Stimulated activated CD8-positive, alpha-beta memory T cell treated with anti-CD3 and anti-CD28 coated beads, Interleukin-2, amount 100 ng/mL, for 48 hours (primary cell): ENCODE data around the gene UBASH3B.
A peak's percentile ranks its signal among the peaks of the same experiment; 100 is the strongest.

Experiments
- DNase-seq, 2 donors: peaks; one replicate each; pipeline ENCODE4 v3.0.0-alpha.2; 2020; ENCODE audit warnings: low read depth in 2 of 2

UBASH3B gene

DNA sequence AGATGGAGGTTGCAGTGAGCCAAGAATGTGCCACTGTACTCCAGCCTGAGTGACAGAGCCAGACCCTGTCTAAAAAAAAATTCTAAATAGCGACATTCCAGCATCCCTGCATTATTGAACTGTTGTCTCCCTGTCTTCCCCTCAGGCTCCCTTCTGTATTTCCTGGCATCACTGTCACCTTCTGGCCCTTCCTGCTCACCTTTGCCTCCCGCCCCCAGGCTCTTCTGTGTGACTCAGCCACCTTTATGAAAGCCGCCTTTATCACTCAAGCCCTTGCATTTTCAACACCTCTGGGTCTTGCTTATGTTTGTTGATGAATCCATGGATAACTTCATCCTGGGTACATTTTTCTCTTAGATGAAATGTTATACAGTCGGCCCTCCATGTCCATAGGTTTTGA, 21.1 kb downstream of the UBASH3B start:
- no peak for DNase-seq

DNA sequence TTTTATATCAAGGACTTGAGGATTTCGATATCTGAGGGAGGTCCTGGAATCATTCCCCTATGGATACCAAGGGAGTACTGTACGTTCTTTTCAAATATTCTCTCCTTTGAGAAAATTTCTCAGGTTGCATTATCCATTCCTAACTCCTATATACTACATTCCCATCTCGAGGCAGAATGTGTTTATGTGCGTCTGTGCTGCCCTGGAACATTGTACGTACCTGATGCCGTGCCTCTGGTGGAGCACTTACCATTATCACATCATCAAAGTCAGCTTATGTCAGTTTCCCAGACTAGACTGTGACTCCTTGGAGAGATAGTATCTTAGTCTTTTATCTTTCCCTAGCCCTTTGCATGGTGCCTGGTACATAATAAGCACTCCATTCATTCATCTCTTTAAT, 21.7 kb downstream of the UBASH3B start:
- no peak for DNase-seq

- no peak for DNase-seq
These were observed 22.9 kb downstream of the UBASH3B start for GRCh38 chr11:122678406-122678805.

GRCh38 chr11:122679466-122679865, 23.9 kb downstream of the UBASH3B start:
- no peak for DNase-seq

DNA sequence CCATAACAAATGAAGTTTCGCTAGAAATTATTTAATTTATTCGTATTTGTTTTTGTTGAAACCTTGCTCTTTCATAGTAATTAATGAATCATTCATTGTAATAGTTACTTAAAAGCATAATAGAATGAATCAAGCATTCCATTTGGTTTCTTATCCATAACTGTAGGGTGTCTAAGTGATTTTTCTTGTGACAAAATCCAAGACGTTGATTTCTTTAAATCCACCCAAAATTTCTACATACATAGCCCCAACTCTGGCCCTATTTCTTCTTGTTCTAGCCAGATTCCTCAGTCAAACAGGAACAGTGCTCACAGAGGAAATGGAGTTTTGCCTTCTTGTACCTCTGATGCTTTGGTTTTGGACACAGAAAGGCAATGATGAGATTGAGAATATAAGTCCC, 25.5 kb downstream of the UBASH3B start:
- no peak for DNase-seq

- no peak for DNase-seq
These were observed 26.2 kb downstream of the UBASH3B start for GRCh38 chr11:122681735-122682134.

DNA sequence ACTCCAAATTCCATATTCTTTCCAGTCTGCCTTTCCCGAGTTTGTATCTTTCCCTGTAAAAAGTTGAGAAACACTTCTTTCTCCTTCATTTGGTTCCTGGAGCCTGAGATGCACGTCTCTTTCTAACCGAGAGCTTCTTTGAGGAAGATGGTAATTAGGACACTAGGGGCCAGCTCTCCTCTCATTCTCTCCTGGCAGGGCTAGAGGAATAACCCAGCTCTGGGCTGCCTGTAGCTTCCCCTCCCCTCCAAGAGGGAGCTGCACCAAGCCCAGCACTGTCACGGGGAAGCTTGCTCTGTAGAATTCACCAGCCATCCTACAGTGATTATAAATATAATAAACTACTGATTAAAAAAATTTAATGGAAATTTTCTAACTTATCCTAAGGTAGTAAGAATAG, 26.9 kb downstream of the UBASH3B start:
- no peak for DNase-seq

DNA sequence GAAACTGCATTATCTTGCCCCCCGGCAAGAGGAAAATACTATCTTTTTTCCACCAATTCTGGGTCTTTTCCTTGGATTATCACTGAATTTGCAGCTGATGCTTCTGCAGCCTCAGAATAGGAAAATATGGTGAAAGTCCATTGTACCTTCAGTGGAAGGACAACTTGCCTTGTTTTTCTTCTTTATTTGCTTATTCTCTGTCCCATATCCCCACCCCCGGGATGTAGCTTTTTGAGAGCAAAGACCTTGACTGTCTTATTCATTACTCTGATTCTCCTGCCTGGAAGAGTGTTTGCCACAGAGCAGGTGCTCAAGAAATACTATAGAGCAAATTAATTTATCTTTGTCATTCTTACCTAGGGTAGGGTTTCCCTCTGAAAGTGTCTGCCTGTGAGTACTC, 29.5 kb downstream of the UBASH3B start:
- no peak for DNase-seq

- no peak for DNase-seq
These were observed 30.6 kb downstream of the UBASH3B start for GRCh38 chr11:122686111-122686510.

DNA sequence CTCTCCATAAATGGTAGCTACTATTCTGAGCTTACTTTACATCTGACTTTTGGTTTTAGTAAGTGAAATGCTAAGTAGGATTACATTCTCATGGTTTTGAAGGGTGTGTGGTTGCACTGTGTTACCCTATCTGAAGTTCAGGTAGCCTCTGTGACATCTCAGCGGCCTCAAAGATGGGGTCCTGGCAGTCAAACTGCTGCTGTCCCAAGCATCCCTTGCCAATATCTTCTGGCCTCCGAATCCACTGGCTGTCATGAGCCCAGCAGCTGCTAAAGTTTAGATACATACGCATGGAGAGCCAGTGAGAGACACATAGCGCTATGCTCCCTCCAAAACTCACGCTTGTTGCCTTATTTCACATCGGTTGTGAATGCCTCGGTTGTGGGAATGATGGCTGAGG, 34.9 kb downstream of the UBASH3B start:
- no peak for DNase-seq

- DNase-seq = no peak
These were observed 35.5 kb downstream of the UBASH3B start for GRCh38 chr11:122690801-122691548.

DNA sequence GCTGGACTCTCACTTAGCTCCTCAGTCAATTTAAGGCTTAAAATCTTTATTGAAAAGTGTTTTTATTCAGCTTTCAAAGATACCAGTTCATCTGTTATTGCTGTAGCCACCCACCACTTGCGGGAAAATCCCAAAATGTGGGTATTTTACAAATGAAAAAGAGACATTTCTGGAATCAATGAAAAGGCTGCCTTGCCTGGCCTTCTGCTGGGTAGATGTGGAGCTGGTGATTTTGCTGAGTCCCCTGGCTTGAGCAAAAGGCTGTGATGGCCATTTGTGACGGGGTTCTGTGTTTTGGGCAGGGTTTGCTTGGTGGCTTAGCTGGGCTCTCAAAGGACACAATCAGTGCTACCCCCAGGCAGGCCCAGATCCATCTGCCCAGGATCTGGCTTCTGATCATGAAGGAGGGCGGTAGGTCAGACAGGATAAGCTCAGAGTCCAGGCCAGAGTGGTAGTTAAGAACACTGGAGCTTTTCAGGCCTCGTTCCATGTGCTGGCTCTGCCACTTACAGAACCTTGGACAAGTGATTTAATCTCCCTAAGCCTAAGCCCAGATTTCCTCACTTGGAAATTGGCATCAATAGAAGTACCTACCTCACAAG, 36.1 kb downstream of the UBASH3B start:
- no peak for DNase-seq

DNA sequence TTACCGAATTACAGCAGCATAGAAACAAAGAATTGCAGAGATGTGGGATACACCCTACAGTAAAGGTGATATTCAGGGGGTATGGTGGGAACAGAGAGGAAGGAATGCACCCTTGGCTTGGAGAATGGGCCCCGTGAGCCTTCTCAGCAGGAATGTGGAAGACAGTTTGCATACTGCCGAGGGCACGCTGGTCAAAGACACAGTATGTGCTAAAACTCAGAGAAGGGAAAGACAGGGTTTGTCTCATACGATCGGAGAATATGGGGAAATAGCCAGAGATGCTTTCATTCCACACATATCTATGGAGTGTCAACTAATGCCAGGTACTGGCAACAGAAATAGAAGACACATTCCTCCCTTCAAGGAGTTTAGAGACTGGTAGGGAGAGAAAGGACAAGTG, 36.9 kb downstream of the UBASH3B start:
- no peak for DNase-seq

DNA sequence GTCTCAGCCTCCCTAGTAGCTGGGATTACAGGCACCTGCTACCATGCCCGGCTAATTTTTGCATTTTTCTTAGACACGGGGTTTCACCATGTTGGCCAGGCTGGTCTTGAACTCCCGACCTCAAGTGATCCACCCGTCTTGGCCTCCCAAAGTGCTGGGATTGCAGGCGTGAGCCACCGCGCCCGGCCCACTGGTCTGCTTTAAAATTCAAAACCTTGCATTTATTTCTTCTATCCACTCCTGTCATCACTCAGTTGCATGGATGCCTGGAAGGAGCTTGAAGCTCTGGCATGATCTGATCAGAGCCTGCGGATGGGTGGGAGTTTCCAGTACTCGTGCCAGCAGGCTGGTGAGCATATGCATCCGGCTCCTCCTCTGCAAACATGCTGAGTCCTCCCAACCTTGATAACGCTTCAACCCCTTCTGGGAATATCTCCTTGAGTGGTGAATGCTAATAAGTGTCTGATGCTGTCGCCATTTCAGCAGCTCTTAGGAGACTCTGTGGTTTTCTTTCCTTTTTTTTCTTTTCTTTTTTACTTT, 39.6 kb downstream of the UBASH3B start:
- no peak for DNase-seq

- peak; percentile 48 to 50 for DNase-seq
These were observed 41.1 kb downstream of the UBASH3B start for GRCh38 chr11:122696662-122697061.

DNA sequence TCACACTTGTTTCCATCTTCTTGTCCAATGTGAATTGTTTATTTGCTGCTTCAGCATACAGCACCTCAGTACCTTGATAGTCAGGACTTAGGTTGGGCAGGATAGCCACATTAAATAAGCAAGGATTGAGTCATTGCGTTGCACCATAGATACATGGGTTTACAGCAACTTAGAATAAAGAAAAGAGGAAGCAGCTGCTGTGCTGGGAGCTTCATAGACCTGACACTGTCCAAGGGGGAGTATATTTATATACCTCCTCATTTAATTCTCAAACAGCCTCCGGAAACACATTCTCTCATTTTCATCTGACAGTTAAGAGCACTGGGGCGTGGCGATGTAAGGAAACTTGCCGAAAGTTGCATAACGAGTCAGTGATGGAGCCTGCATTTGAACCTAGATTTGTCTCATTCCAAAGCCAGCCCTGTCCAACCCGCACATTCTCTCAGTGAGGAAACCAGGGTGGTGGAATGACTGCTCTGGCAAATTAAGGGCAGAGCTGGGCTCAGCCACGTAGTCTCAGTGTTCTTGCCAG, 42.2 kb downstream of the UBASH3B start:
- no peak for DNase-seq

DNA sequence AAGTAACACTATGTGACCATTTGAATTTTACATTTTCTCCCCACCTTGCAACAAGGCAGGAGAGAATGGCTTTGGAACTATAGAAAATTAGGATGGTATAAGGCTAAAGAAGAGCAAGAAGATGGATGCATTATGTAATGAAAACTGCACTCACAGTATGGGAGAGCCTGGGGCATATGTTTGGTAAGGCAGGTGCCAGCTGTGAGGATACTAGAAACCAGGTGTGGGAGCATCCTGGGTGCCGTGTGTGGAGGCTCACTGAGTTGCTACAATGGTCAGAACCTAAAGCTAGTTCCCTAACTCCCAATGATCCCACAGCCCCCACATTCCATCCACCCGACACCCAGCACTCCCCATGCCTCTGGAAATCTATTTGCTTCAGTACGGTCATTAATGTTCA, 42.9 kb downstream of the UBASH3B start:
- DNase-seq = no peak

DNA sequence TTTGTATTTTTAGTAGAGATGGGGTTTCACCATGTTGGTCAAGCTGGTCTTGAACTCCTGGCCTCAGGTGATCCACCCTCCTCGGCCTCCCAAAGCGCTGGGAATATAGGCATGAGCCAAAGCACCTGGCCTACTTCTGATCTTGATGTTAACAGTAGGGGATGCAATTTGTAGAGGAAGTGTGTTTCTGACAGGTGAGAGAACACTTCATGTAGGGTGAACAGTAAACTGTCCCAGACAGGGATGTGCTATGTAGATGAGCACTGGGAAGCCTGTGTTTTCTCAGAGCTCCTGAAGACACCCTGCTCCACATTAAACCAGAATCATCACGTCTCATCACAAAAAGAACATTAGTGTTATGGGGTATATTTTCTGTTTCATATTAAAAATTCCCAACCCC, 45.1 kb downstream of the UBASH3B start:
- DNase-seq = no peak

DNA sequence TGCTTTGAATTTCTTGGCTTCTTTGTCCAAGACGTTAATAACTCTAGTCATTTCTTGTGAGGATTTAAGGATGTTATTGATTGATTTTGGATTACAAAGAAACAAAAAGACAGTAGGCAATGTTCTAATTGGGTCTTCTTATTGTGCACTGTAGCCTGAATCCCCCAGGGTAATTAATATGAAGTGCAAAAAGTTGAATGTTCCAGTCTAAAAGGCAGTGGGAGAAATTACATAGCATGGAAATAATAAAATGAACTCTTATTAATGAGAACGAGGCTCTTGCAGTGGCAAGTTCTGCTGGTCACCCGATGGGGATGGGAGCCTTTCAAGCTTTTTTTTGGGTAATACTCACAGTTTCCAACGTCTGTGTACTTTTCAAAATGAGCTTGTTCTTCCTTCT, 45.6 kb downstream of the UBASH3B start:
- no peak for DNase-seq

DNA sequence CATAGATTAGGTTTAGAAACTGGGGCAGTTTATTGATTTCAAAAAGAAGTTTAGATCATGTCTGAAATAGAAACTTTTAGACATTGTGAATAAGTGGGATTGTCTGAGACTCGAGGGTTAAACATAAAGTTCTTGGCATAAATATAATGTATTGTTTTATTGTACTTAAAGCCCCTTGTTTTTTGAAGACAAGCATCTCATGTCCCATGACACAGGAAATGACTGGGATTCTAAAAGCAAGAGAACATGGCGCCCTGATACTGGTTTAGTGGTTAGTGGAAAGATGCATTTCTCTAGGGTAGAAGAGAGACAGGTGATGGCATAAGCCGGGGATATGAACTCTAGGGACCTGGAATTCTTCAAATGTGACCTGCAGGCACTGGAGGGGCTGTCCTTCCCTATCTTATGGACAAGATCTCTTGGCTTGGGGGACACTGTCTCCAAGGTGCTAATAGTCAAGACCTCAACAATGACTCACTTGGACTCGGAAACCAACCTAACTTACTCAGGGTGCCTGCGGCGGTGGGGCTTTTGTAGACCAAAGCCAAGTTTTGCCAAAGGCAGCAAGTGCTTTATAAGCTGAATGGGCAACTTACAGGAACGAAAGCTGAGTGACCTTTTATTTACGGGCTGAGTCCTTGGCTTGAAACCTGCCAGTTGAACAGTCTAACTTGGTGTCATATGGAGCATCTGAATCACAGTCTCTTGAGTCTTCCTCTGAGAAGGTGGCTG, 48.2 kb downstream of the UBASH3B start:
- DNase-seq = peak; percentile 40 to 56

DNA sequence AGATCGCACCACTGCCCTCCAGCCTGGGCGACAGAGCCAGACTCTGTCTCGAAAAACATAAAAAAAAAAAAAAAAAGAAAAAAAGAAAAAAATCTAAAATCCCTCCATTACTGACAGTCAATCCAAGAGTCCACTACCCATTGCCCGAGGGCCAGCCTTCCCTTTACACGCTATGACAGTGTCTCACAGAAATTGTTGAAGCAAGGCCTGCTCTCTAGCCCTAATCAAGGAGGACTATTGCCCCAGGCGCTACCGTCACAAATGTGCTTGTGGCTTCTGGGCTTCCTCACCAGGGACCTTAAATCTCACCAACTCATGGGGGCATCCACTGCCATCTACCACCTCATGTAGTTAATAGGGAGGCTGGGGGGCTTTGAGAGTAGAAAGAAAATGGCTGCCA, 49.9 kb downstream of the UBASH3B start:
- DNase-seq = no peak

DNA sequence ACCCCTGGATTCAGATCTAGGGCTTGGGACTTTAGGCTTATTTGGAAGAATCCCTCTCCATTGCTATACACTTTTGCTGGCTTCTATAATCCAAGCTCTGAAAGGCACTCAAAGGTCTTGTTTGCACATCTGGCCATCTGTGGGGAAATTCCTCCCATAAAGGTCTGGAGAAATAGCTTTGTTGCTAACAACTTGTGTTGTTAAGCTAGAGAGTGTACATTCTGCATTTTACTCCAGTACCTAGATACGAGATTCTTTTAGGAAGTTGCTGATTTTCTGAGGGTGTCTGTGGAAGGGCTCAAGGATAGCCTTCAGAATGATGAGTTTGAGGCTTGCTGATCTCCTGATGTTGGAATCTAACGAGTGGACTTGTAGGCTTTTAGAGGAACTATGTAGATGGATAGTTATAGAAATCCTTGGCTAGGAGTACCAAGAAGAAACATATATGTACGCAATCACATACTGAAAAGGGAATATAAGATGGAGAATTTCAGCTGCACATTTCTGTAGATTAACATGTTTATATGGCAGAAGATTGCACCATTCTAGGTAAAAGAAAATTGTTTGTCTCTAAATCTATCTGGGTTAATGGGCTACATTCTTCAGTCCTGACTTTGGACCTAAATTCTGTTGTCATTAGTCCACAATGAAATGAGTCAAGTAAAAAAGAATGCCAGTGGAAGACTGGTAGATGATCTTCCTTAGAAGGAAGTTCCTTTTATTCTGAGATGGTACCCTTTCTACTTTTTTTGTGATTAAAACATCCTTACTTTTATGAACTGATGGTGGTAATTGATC, 51.0 kb downstream of the UBASH3B start:
- DNase-seq = no peak
